ENCODE measurements around the gene CPNE9. TPM values are rescaled to one million over a fixed set of nuclear protein-coding genes. Genes with fewer than 3 reads are reported as not detected.

The CPNE9 gene
- total RNA-seq, 4 donors from 2014 or later, result not detected

DNA sequence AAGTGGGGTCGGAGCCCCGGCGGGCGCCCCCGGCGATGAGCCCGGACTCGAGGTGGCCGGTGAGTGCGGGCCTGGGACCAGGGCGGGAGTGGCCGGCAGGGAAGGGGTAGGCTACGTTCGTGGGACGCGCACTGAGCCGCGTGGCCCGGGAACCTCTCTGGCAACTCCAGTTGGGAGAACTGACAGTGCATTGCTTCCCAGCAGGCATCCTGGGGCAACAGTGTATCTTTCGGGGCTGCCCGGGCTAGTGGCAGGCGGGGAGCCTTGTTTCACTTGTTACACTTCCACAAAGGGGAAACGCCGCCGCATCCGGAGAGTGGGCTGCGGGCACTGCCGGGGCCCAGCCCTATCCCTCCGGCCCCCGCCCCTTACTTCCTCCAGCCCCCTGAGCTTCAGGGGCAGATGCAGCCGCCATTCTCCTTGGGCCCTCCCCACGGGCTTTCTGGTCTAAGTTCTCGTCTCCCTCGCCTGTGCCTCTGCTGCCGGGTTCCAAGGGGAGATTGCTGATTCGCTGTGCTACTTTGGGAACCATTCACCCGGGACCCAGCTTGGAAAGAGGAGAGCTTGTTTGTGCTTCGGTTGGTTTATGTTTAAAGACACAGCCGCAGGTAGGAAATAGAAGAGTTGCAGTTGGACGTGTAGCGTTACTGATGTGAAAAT, 28.6 kb downstream of the CPNE9 start:
- Histone ChIP-seq H3K27me3 (no peaks in the 10 kb centered on the region), H3K9me3 (no peaks in the 10 kb centered on the region), H3K4me1 (peaks cover 13 to 24% (median 20%) of the 10 kb centered on the region in 4 donors), H3K27ac (peak overlapping the region; percentile 89 to 95 (median 93)), H3K4me3 (peak overlapping the region; percentile 87 to 100 (median 92)), H3K36me3 (peaks cover 0 to 9% (median 2%) of the 10 kb centered on the region in 4 donors)
- WGBS, 2 donors (ENCODE audit: low coverage in 1 of 2), result 1 to 8% methylated on average over 2 to 33 of the region's 41 CpGs
- DNase-seq, result peak; percentile 26
- intact Hi-C loops (cut with DNase I; ENCODE audit: low total_unique reads), result no loop called here
- in situ Hi-C loops (cut with MboI; ENCODE audit: low pct_ligation_motif_present in 1 of 4, low pct_unique_long_range_greater_than_20kb in 1 of 4, low sequenced_read_pairs in 3 of 4), result no loop called here
- TF ChIP-seq CTCF (IDR thresholded peaks at IDR 0.05), result no peak
- TF ChIP-seq EP300 (IDR thresholded peaks at IDR 0.05; ENCODE audit: low read depth), result no peak
- no peak for TF ChIP-seq POLR2AphosphoS5 (IDR thresholded peaks at IDR 0.05)
- TF ChIP-seq POLR2A (IDR thresholded peaks at IDR 0.05), result no peak

DNA sequence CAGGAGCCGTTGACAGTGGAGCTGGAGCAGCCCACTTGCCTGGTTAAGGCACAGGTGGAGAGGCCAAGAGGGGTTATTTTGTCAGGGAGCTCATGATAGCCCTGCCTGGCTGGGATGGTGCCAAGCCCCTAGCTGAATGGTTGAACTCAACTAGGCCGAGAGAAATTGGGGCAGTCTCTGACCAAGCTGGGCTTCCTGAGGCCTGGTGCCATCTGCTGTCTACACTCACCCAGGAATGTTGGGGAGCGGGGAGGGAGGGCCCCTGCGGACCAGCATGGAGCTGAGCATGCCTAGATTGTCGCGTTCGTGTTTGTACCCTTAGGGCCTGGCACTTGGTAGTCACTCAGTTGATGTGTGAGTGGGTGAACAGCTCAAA, 29.1 kb downstream of the CPNE9 start:
- intact Hi-C loops (cut with DNase I; ENCODE audit: low total_unique reads) (no loop called here), in situ Hi-C loops (cut with MboI; ENCODE audit: low pct_ligation_motif_present in 1 of 4, low pct_unique_long_range_greater_than_20kb in 1 of 4, low sequenced_read_pairs in 3 of 4) (no loop called here)
- Histone ChIP-seq H3K4me3 (peak overlapping the region; percentile 87 to 100 (median 92)), H3K36me3 (peaks cover 0 to 14% (median 2%) of the 10 kb centered on the region in 4 donors), H3K9me3 (no peaks in the 10 kb centered on the region), H3K4me1 (peaks cover 13 to 24% (median 20%) of the 10 kb centered on the region in 4 donors), H3K27me3 (no peaks in the 10 kb centered on the region), H3K27ac (peak overlapping the region in 2 of 4 donors; percentile 89 to 95)
- 17 to 41% methylated on average over 1 to 7 of the region's 7 CpGs for WGBS, 2 donors (ENCODE audit: low coverage in 1 of 2)
- DNase-seq, result no peak
- TF ChIP-seq EP300 (IDR thresholded peaks at IDR 0.05; ENCODE audit: low read depth) (no peak), POLR2A (IDR thresholded peaks at IDR 0.05) (no peak), POLR2AphosphoS5 (IDR thresholded peaks at IDR 0.05) (no peak), CTCF (IDR thresholded peaks at IDR 0.05) (no peak)

GRCh38 chr3:9736831-9737230, 33.2 kb downstream of the CPNE9 start:
- H3K36me3 ChIP-seq, result peaks cover 0 to 53% (median 18%) of the 10 kb centered on the region in 4 donors
- in situ Hi-C loops (cut with MboI; ENCODE audit: low pct_ligation_motif_present in 1 of 4, low pct_unique_long_range_greater_than_20kb in 1 of 4, low sequenced_read_pairs in 3 of 4), result no loop called here
- H3K4me1 ChIP-seq, result peaks cover 11 to 17% (median 15%) of the 10 kb centered on the region in 4 donors
- H3K27ac ChIP-seq, result no peak overlapping the region
- no peaks in the 10 kb centered on the region for H3K9me3 ChIP-seq
- no peak overlapping the region for H3K4me3 ChIP-seq
- TF ChIP-seq POLR2A (IDR thresholded peaks at IDR 0.05) (no peak), CTCF (IDR thresholded peaks at IDR 0.05) (no peak), POLR2AphosphoS5 (IDR thresholded peaks at IDR 0.05) (no peak), EP300 (IDR thresholded peaks at IDR 0.05; ENCODE audit: low read depth) (no peak)
- DNase-seq, result no peak
- intact Hi-C loops (cut with DNase I; ENCODE audit: low total_unique reads), result no loop called here
- H3K27me3 ChIP-seq, result no peaks in the 10 kb centered on the region
- 83% methylated on average over 2 of the region's 2 CpGs; no CpG with 5 or more reads in 1 of the 2 donors for WGBS, 2 donors (ENCODE audit: low coverage in 1 of 2)

GRCh38 chr3:9739181-9739580, 35.5 kb downstream of the CPNE9 start:
- TF ChIP-seq EP300 (IDR thresholded peaks at IDR 0.05; ENCODE audit: low read depth) (no peak), POLR2A (IDR thresholded peaks at IDR 0.05) (no peak), POLR2AphosphoS5 (IDR thresholded peaks at IDR 0.05) (no peak), CTCF (IDR thresholded peaks at IDR 0.05) (no peak)
- in situ Hi-C loops (cut with MboI; ENCODE audit: low pct_ligation_motif_present in 1 of 4, low pct_unique_long_range_greater_than_20kb in 1 of 4, low sequenced_read_pairs in 3 of 4) (no loop called here), intact Hi-C loops (cut with DNase I; ENCODE audit: low total_unique reads) (no loop called here)
- Histone ChIP-seq H3K27me3 (no peaks in the 10 kb centered on the region), H3K9me3 (no peaks in the 10 kb centered on the region), H3K4me1 (no peaks in the 10 kb centered on the region), H3K4me3 (no peak overlapping the region), H3K27ac (no peak overlapping the region), H3K36me3 (peaks cover 0 to 77% (median 33%) of the 10 kb centered on the region in 4 donors)
- no peak for DNase-seq
- WGBS, 2 donors (ENCODE audit: low coverage in 1 of 2), result 92% methylated on average over 15 of the region's 15 CpGs; no CpG with 5 or more reads in 1 of the 2 donors
